IPS DF 6.9 (cell line): Measurements from ENCODE around the gene MED8.
A peak's percentile ranks its signal among the peaks of the same experiment; 100 is the strongest.
"Not testable (repeated sequence)": the region's sequence is repeated elsewhere in the genome, so short reads cannot be mapped to it uniquely, and the experiment has no call there.

Source experiments
- DNase-seq: peaks from one replicate; pipeline ENCODE4 v3.0.0-alpha.2; 2013; ENCODE audit warnings: low read depth, low spot score
- H3K27ac ChIP-seq: one replicate; pipeline ENCODE4 v1.5.1; 2013; ENCODE audit warnings: low read length, control low read depth
- H3K27me3 ChIP-seq: 2 replicates; pipeline ENCODE4 v1.6.1; 2013; ENCODE audit warnings: mild to moderate bottlenecking, low read length; ENCODE audit not compliant: control insufficient read depth, insufficient read depth
- H3K36me3 ChIP-seq: 2 replicates; pipeline ENCODE4 v1.6.1; 2013; ENCODE audit warnings: low read length; ENCODE audit not compliant: control insufficient read depth, insufficient read depth
- H3K4me1 ChIP-seq: 2 replicates; pipeline ENCODE4 v1.6.1; 2013; ENCODE audit warnings: low read length; ENCODE audit not compliant: control insufficient read depth, insufficient read depth
- H3K4me3 ChIP-seq: 2 replicates; pipeline ENCODE4 v1.5.1; 2013; ENCODE audit warnings: mild to moderate bottlenecking, low read length
- H3K9me3 ChIP-seq: 2 replicates; pipeline ENCODE4 v1.6.1; 2013; ENCODE audit warnings: low read length, inconsistent platforms; ENCODE audit not compliant: control insufficient read depth, insufficient read depth
- WGBS: extraction: QIAGEN DNeasy Blood & Tissue Kit; methylation state at CpG from one replicate; pipeline ENCODE4 v1.1.7; 2013; ENCODE audit warnings: mixed read lengths, missing lambda C conversion rate; ENCODE audit not compliant: insufficient read length, insufficient coverage; 5-methylcytosine and 5-hydroxymethylcytosine counted together

The MED8 gene

DNA sequence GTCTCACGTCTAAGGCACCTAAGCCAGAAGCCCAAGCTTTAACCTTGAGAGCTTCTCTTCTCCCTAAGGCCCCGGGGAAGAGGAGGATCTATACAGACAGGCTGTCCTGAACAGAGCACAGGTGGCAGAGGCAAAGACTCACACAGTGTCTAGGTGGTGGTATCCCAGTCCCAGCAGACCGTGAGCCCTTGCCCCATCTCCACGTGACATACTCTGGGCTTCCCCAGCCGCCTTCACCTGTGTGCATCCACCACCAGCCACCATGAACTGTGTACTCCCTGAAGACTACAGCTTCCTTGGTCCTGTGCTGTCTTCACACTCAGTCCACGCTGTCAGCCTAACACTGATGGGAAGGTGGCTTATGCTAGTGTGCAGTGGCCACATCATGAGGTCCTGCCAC, 31.8 kb upstream of the MED8 start:
- Histone ChIP-seq H3K9me3 (no peaks in the 10 kb centered on the region), H3K4me3 (no peak overlapping the region), H3K27ac (no peak overlapping the region), H3K27me3 (no peaks in the 10 kb centered on the region), H3K4me1 (peaks cover 3% of the 10 kb centered on the region; the same call in 1 of the 2 replicates), H3K36me3 (peaks cover 17% of the 10 kb centered on the region)
- no CpG with 5 or more reads among the region's 6 CpGs for WGBS
- no peak for DNase-seq

- H3K36me3 ChIP-seq, result peaks cover 17% of the 10 kb centered on the region
- no peak overlapping the region for H3K27ac ChIP-seq
- no peaks in the 10 kb centered on the region for H3K9me3 ChIP-seq
- no peak for DNase-seq
- no peaks in the 10 kb centered on the region for H3K27me3 ChIP-seq
- peaks cover 3% of the 10 kb centered on the region; the same call in 1 of the 2 replicates for H3K4me1 ChIP-seq
- no peak overlapping the region for H3K4me3 ChIP-seq
- no CpG with 5 or more reads among the region's 10 CpGs for WGBS
Observed at GRCh38 chr1:43420874-43421273, 31.3 kb upstream of the MED8 start.

DNA sequence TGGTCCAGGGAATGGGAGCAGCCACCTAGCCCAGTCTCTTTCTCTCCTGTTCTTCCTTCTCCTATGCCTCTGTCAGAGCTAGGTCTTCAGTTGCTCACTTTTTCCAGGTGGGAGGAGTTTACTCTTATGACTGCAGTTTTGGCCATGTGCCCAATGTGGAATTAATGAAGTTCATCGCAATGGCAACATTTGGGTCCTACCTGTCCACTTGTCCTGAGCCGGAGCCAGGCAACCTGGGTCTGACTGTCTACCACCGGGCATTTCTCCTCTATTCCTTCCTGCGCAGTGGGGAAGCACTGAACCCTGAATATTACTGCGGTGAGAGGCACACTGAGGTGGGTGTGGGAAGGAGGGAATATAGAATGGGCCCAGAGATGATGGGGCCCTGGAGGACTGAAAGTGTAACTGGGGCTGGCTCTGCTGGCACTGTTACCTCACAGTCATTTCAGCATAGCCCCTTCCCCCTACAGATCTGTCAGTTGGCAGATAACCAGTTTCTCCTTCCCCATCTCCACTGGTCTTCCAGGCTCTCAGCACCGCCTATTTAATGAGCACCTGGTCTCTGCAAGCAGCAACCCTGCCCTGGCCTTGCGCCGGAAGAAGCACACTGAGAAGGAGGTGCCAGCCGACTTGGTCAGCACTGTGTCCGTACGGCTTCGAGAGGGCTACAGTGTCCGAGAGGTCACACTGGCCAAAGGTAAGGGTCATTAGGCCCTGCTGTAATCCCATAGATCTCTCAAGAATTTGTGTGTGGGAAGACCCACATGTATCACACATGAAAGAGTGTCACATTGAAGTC, 30.2 kb upstream of the MED8 start:
- peaks cover 3% of the 10 kb centered on the region; the same call in 1 of the 2 replicates for H3K4me1 ChIP-seq
- no peak overlapping the region for H3K4me3 ChIP-seq
- no peak for DNase-seq
- H3K27me3 ChIP-seq, result no peaks in the 10 kb centered on the region
- peaks cover 12% of the 10 kb centered on the region for H3K36me3 ChIP-seq
- no CpG with 5 or more reads among the region's 13 CpGs for WGBS
- H3K9me3 ChIP-seq, result no peaks in the 10 kb centered on the region
- H3K27ac ChIP-seq, result no peak overlapping the region

DNA sequence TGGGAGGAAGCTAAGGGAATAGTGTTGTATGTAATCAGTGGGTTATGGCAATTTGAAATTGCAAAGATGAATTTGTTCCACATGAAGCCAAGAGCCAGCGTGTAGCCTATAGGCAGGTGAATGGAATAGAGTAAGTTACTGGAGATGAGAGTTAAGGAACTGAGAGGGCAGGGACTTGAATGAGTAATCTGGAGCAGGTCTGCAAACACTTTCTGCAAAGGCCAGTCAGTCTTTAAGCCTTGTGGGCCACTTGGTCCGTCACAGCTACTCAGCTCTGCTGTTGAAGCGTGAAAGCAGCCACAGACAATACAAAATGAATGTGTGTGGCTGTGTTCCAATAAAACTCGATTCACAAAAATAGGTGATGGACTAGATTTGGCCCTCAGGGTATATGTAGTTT, 29.3 kb upstream of the MED8 start:
- no peaks in the 10 kb centered on the region for H3K27me3 ChIP-seq
- WGBS, result no CpG with 5 or more reads among the region's 4 CpGs
- H3K4me1 ChIP-seq, result peaks cover 3% of the 10 kb centered on the region; the same call in 1 of the 2 replicates
- DNase-seq, result no peak
- H3K27ac ChIP-seq, result no peak overlapping the region
- H3K4me3 ChIP-seq, result no peak overlapping the region
- H3K36me3 ChIP-seq, result peaks cover 10% of the 10 kb centered on the region
- no peaks in the 10 kb centered on the region for H3K9me3 ChIP-seq

DNA sequence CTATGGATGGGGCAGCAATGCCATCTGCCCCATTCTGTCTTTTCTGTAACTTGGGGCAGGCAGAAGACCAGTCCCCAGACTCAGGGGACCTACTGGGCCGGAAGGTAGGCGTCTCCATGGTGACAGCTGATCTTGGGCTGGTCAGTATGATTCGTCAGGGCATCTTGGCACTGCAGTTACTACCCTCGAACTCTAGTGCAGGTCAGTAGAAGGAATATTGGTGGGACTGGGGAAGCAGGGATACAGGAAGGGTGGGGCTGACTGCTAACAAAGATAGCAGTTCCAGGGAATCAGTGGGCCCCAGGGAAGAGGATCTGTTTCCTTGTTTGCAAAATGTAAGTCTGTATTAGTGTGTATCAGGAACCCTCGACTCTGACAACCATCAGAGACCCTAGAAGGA, 26.3 kb upstream of the MED8 start:
- no peak for DNase-seq
- Histone ChIP-seq H3K27me3 (no peaks in the 10 kb centered on the region), H3K4me1 (no peaks in the 10 kb centered on the region), H3K36me3 (peaks cover 3% of the 10 kb centered on the region), H3K27ac (no peak overlapping the region), H3K9me3 (no peaks in the 10 kb centered on the region), H3K4me3 (no peak overlapping the region)
- no CpG with 5 or more reads among the region's 5 CpGs for WGBS

DNA sequence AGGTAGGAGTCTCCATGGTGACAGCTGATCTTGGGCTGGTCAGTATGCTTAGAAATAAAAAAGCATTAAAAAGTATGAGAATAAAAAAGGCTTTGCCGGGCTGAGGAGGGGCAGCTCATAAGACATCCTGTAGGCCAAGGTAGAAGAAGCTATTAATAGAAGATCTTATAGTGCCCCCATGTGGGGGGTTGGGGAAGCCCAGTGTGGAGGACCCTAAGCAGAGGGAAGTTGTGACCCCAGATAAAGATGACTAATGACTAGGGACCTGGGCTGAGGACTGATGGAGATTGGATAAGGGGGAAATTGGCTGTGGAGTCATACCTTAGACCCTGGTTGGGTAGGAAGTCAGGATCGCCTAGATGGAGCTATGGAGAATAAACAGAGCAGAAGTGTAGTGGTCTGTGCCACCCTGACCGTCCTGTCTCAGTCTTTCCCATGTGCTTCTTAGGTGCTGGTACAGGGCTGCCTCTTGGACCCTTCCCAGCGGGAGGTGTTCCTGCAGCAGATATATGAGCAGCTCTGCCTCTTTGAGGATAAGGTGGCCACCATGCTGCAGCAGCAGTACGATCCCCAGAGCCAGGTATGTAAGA, 25.1 kb upstream of the MED8 start:
- H3K27me3 ChIP-seq, result no peaks in the 10 kb centered on the region
- H3K27ac ChIP-seq, result no peak overlapping the region
- no peak overlapping the region for H3K4me3 ChIP-seq
- H3K9me3 ChIP-seq, result no peaks in the 10 kb centered on the region
- H3K4me1 ChIP-seq, result no peaks in the 10 kb centered on the region
- WGBS, result no CpG with 5 or more reads among the region's 5 CpGs
- H3K36me3 ChIP-seq, result no peaks in the 10 kb centered on the region
- DNase-seq, result peak; percentile 31

GRCh38 chr1:43413426-43413825, 23.8 kb upstream of the MED8 start:
- H3K9me3 ChIP-seq, H3K4me3 ChIP-seq, H3K27ac ChIP-seq, H3K36me3 ChIP-seq, H3K4me1 ChIP-seq, H3K27me3 ChIP-seq, DNase-seq: not testable (repeated sequence)
- WGBS, result no CpG with 5 or more reads among the region's 1 CpG

DNA sequence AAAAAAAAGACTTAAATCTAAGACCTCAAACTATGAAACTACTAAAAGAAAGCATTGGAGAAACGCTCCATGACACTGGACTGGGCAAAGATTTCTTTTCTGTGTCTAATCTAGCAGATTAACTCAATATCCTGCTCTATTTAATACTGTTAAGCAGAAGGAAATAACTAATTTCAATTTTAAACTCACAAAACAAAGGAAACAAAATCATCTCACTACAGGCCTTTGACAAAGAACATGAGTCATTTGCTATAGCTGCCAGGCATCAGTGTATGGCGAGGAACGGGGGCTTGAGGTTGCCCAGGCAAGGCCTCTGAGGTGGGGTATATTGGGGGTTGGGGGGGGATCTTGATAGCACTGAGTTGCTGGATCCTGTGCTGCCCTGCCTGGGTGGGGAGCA, 21.0 kb upstream of the MED8 start:
- no peak for DNase-seq
- H3K4me1 ChIP-seq, result no peaks in the 10 kb centered on the region
- WGBS, result no CpG with 5 or more reads among the region's 3 CpGs
- no peaks in the 10 kb centered on the region for H3K36me3 ChIP-seq
- H3K4me3 ChIP-seq, result no peak overlapping the region
- no peaks in the 10 kb centered on the region for H3K27me3 ChIP-seq
- no peak overlapping the region for H3K27ac ChIP-seq
- H3K9me3 ChIP-seq, result no peaks in the 10 kb centered on the region

DNA sequence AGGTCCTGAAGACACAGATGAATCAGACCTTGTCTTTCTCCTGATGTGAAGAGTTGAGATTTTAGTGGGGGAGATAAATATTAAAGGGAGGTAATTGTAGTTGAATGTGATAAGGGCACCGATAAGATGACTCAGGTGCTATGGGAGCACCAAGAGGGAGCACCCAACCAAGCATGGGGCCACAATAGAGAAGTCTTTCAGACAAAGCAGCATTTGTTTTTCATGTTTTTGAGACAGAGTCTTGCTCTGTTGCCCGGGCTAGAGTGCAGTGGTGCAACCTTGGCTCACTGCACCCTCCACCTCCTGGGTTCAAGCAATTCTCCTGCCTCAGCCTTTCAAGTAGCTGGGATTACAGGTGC, 16.3 kb upstream of the MED8 start:
- Histone ChIP-seq H3K4me1 (no peaks in the 10 kb centered on the region), H3K36me3 (no peaks in the 10 kb centered on the region), H3K27ac (no peak overlapping the region), H3K4me3 (no peak overlapping the region), H3K9me3 (no peaks in the 10 kb centered on the region), H3K27me3 (no peaks in the 10 kb centered on the region)
- no peak for DNase-seq
- no CpG with 5 or more reads among the region's 2 CpGs for WGBS

GRCh38 chr1:43405219-43405875, 15.7 kb upstream of the MED8 start:
- Histone ChIP-seq H3K4me3 (no peak overlapping the region), H3K4me1 (no peaks in the 10 kb centered on the region), H3K27me3 (no peaks in the 10 kb centered on the region), H3K36me3 (no peaks in the 10 kb centered on the region), H3K9me3 (no peaks in the 10 kb centered on the region), H3K27ac (no peak overlapping the region)
- no peak for DNase-seq
- no CpG with 5 or more reads among the region's 6 CpGs for WGBS
